Stimulated activated memory B cell treated with anti-CD40 and anti-IgM and Interleukin-4, amounts not matched to agents 10 μg/mL and 1 μg/mL and 100 μg/mL, for 72 hours (primary cell): ENCODE results near the gene ROBO2.

Experiments
- ATAC-seq: fragments of 150-1000 bp; cut with Tn5 transposase; 2 replicates; pipeline ENCODE4 v1.10.0; 2021
- H3K27ac Mint-ChIP-seq: one replicate; pipeline ENCODE4 v1.8.0; 2022; ENCODE audit warnings: mild to moderate bottlenecking, mixed read lengths
- H3K27me3 Mint-ChIP-seq: one replicate; pipeline ENCODE4 v1.8.0; 2022; ENCODE audit warnings: mixed read lengths
- H3K36me3 Mint-ChIP-seq: one replicate; pipeline ENCODE4 v1.8.0; 2022; ENCODE audit warnings: mixed read lengths
- H3K4me1 Mint-ChIP-seq: one replicate; pipeline ENCODE4 v1.8.0; 2022; ENCODE audit warnings: mixed read lengths
- H3K4me3 Mint-ChIP-seq: one replicate; pipeline ENCODE4 v1.8.0; 2022; ENCODE audit warnings: mild to moderate bottlenecking, moderate library complexity, mixed read lengths
- H3K9me3 Mint-ChIP-seq: one replicate; pipeline ENCODE4 v1.8.0; 2022; ENCODE audit warnings: mixed read lengths

The ROBO2 gene

DNA sequence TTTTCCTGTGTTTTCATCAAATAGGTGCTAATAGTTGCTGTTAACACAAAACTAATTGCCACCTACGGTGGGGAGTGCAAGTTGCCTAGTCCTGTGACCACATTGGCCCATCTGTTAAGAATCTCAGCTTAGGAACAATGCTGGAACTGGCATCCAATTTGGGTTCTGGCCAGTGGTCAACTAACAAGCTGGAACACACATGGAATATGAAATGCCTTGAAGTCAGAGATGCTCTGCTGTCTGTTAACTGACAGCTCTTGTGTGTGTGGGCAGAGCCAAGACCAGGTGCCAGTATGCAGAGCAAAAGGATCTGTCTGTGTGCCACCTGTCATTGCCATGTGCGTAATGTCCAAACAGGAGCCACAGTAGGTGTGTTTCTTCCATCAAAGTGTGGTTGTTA is 460.8 kb downstream of the ROBO2 start:
- Mint-ChIP-seq H3K27me3 (no peaks in the 10 kb centered on the region), H3K9me3 (no peaks in the 10 kb centered on the region), H3K27ac (no peak overlapping the region), H3K4me3 (no peak overlapping the region), H3K36me3 (no peaks in the 10 kb centered on the region), H3K4me1 (no peaks in the 10 kb centered on the region)
- ATAC-seq, result no peak

DNA sequence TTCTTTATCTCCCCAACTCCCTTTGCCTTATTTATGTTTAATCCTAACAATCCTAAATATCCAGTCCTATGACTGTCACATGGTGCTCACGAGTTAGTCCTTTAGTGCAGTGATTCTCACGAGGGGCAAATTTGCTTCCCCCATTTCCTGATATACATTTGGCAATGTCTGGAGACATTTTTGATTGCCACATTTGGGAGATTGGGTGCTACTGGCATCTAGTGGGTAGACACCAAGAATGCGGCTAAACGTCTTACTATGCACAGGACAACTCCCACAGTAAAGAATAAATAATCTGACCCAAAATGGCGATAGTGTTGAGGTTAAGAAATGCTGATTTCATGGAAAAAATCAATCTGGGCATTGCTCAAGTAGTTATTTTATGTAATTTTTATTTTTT is 466.5 kb downstream of the ROBO2 start:
- no peaks in the 10 kb centered on the region for H3K4me1 Mint-ChIP-seq
- no peaks in the 10 kb centered on the region for H3K27me3 Mint-ChIP-seq
- no peak for ATAC-seq
- no peak overlapping the region for H3K27ac Mint-ChIP-seq
- H3K36me3 Mint-ChIP-seq, result no peaks in the 10 kb centered on the region
- peaks cover 5% of the 10 kb centered on the region for H3K9me3 Mint-ChIP-seq
- H3K4me3 Mint-ChIP-seq, result no peak overlapping the region

DNA sequence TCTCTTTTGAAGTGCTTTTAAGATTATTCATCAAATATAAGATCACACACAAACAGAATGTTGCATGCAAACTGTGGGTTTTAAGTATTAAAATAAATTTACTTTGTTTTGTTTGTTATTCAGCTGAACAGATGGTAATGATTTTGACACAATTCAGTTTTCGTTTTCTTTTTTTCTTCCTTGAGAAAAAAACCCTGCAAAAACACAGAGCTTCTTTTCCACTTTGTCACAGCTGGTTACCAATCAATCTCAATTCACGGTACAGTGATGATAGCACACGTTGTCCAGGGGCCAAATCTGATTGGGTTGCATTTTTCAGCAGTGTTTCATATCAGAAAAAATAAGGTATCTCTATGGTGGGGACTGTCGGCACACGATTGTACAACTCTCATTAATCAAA is 473.6 kb downstream of the ROBO2 start:
- Mint-ChIP-seq H3K36me3 (no peaks in the 10 kb centered on the region), H3K9me3 (peaks cover 8% of the 10 kb centered on the region), H3K4me1 (no peaks in the 10 kb centered on the region)

DNA sequence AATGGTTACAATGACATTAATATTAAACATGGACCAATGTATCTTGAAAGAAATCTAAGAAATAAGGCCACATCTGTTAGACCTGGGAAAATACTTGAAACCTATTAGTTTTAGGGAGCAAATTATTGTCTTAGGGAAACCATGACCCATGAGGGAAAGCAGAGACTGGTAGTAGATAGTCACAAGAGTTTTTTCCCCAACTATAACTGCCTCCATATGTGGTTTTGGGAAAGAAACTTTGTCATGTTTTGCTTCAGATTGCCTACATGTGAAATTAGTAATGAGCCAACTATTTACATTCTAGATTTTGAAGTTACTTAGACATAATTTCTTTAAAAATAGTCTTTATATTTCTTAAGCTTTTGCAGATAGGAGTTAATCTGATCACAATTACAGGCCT is 474.9 kb downstream of the ROBO2 start:
- Mint-ChIP-seq H3K27ac (no peak overlapping the region), H3K4me3 (no peak overlapping the region), H3K9me3 (peaks cover 9% of the 10 kb centered on the region), H3K4me1 (no peaks in the 10 kb centered on the region), H3K36me3 (no peaks in the 10 kb centered on the region), H3K27me3 (no peaks in the 10 kb centered on the region)
- ATAC-seq, result no peak

More for the DNA sequence above, 473.6 kb downstream of the ROBO2 start:
- Mint-ChIP-seq H3K27ac (no peak overlapping the region), H3K4me3 (no peak overlapping the region), H3K27me3 (no peaks in the 10 kb centered on the region)
- ATAC-seq, result no peak

DNA sequence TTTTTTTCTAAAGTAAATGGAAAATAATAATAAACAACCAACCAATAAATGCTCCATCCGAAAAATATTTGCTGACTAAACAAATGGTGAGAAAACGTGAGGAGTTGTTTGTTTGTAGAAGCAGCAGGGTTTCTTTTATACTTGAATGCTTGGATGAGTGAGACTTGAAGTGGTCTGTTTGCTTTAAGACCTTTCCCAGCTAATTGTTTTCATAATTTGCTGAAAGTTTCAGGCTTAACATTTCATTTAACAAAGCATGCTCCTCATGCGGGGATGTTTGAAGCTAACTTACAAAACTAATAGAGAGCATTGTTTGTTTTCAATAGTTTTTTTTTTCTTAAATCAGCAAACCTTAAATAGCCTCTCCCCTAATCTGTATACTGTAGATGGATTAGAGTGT is 484.6 kb downstream of the ROBO2 start:
- no peak overlapping the region for H3K4me3 Mint-ChIP-seq
- H3K27ac Mint-ChIP-seq, result no peak overlapping the region
- peaks cover under 1% of the 10 kb centered on the region for H3K9me3 Mint-ChIP-seq

DNA sequence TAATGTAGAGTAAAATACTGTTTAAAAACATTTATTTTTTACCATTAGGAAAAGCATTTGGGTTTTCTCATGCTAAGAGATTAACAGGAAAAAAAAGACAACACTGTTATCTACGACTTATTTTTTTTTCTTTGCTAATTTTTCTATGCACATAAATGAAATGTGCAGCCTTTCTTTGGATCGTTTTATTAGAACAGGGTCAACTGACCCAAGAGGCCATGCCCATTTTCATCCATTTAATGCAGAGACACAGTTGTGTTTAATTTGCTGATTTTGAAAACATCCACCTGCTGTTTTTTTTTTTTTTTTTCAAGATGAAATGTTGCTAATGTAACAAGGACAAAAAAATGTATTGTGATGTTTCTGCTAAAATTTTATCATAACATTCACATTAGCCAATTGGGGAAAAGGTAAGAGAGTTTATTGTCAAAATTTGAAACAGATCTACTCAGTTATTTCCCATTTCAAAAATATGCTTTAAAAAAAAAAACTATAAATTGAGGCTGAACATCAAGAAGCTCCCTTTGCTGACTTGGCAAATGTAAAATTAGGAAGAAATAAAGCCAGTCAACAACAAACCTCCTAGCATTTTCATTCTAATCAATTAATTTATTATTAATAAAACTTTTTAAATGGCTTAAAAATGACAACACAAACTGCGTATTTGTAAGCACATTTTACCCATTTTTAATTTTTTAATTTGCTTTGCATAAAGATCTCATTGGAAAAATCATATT is 485.2 kb downstream of the ROBO2 start:
- no peaks in the 10 kb centered on the region for H3K9me3 Mint-ChIP-seq
- no peaks in the 10 kb centered on the region for H3K4me1 Mint-ChIP-seq
- H3K27ac Mint-ChIP-seq, result no peak overlapping the region
- H3K27me3 Mint-ChIP-seq, result no peaks in the 10 kb centered on the region
- H3K36me3 Mint-ChIP-seq, result no peaks in the 10 kb centered on the region
- ATAC-seq, result no peak
- no peak overlapping the region for H3K4me3 Mint-ChIP-seq

More for the DNA sequence above, 484.6 kb downstream of the ROBO2 start:
- Mint-ChIP-seq H3K4me1 (no peaks in the 10 kb centered on the region), H3K36me3 (no peaks in the 10 kb centered on the region), H3K27me3 (no peaks in the 10 kb centered on the region)
- ATAC-seq, result no peak

DNA sequence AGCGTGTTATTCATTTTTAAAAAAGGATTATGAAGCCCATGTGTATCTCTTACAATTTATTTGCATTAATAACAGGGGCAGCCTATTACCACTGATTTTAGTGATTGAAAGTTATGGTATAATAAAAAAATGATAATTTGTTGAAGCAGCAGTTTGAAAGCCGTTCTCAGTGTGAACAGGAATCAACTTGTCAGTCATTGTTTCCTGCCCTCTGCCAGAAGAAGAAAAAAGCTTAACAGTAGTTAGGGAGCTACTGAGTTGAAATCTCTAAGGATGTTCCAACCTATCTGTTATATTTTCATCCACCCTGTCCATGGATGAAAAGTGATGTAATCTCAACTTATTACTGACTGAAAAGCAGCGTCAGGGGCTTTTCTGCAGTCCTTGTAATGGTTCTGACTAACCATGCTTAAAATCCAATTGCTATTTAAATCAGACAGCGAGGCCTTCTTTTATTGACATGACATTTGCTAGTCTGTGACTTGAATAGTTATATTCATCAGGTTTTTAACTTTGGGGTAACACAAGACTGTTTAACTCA is 486.7 kb downstream of the ROBO2 start:
- no peaks in the 10 kb centered on the region for H3K4me1 Mint-ChIP-seq
- no peak overlapping the region for H3K27ac Mint-ChIP-seq
- no peaks in the 10 kb centered on the region for H3K9me3 Mint-ChIP-seq
- no peak overlapping the region for H3K4me3 Mint-ChIP-seq
- H3K36me3 Mint-ChIP-seq, result no peaks in the 10 kb centered on the region
- H3K27me3 Mint-ChIP-seq, result no peaks in the 10 kb centered on the region
- ATAC-seq, result no peak

DNA sequence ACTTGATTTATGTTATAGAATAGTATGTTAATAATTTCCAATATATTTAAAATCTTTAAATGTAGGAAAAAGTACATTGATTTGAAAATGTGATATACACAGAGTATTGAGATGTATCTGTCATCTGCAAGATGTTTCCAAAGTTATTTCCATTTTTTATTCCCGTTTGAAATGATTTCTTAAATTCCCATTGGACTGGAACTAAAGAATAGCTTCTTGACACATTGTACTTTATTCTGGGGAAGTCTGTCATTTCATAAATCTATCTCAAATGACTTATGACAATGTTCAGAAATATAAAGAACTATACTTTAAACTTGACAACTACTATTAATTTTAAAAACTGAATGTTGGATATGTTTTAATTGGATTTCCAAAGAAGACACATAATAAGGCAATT is 489.6 kb downstream of the ROBO2 start:
- ATAC-seq, result no peak
- Mint-ChIP-seq H3K27ac (no peak overlapping the region), H3K27me3 (no peaks in the 10 kb centered on the region), H3K36me3 (no peaks in the 10 kb centered on the region), H3K9me3 (peaks cover 4% of the 10 kb centered on the region), H3K4me3 (no peak overlapping the region), H3K4me1 (no peaks in the 10 kb centered on the region)

DNA sequence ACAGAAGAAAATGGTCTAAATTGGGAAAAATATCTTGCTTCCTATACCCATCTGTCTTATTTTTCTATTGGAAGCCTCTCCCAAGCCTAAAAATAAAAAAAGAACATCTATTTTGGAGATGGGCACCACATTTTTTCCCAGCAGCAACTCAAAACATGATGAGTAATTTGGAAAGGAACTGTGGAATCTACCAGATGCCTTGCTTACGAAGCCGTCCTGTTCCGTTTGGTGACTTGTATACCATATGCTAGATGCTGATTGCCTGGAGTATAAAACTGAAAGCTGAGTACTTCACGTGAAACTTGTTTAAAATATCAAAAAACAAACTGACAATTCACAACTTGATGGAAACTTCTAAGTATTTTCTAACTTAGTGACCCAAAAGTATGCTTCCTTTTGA is 491.0 kb downstream of the ROBO2 start:
- no peak overlapping the region for H3K27ac Mint-ChIP-seq
- no peak overlapping the region for H3K4me3 Mint-ChIP-seq
- no peaks in the 10 kb centered on the region for H3K27me3 Mint-ChIP-seq
- no peaks in the 10 kb centered on the region for H3K4me1 Mint-ChIP-seq
- no peaks in the 10 kb centered on the region for H3K36me3 Mint-ChIP-seq
- peaks cover 4% of the 10 kb centered on the region for H3K9me3 Mint-ChIP-seq
- ATAC-seq, result no peak

DNA sequence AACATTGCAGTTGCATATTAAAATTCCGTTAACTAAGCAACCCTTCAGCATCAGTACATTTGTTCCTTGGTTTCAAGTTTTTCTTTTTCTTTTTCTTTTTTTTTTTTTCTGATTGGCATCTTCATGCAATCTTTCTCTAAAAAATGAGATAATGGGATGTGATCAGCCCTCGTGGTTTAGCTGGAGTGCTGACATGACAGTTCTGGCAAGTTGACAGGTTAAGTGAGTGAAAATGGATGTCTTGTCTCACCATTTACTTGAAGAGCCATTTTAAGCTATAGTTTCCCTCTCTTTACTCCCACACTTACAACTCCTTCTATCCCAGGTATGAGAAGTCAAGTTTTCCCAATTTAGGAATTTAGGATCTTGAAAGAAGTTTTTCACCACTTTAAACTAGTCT is 495.2 kb downstream of the ROBO2 start:
- Mint-ChIP-seq H3K27me3 (no peaks in the 10 kb centered on the region), H3K4me1 (no peaks in the 10 kb centered on the region), H3K4me3 (no peak overlapping the region), H3K27ac (no peak overlapping the region), H3K36me3 (no peaks in the 10 kb centered on the region), H3K9me3 (peaks cover 8% of the 10 kb centered on the region)
- no peak for ATAC-seq

DNA sequence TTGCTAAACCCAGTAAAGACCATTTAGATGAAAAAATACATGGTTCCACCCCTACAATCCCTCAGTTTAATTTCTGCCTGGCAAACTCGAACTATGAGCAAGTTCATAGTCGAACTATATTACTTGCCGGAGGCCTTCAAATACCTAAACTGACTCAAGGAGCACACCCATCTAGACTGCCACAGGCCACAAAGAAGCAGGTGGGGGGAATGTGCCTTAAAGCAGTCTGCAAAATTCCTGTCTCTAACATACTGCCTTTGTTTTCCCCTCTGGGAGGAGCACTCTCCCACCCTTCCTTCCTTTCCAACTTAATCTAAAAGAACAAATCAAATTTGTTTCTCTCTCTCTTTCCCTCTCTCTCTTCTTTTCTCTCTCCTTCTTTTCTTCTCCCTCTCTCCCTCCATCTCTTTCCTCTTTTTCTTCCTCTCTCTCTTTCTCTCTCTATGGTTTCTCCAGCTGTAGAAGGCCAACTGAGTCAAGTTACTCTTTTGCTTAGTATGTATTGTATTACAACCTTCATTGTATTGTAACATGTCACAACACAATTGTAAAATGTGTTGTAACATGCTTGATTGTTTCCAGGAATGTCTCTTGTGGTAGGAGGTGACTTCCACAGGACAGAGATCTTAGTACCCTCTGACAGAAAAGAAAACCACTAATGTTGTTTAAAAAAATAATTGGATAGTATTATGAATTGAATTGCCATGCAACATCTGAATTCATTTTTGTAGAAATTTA is 496.3 kb downstream of the ROBO2 start:
- H3K27me3 Mint-ChIP-seq, result no peaks in the 10 kb centered on the region
- H3K36me3 Mint-ChIP-seq, result no peaks in the 10 kb centered on the region
- no peak for ATAC-seq
- H3K4me1 Mint-ChIP-seq, result no peaks in the 10 kb centered on the region
- H3K27ac Mint-ChIP-seq, result no peak overlapping the region
- peaks cover 8% of the 10 kb centered on the region for H3K9me3 Mint-ChIP-seq
- no peak overlapping the region for H3K4me3 Mint-ChIP-seq

DNA sequence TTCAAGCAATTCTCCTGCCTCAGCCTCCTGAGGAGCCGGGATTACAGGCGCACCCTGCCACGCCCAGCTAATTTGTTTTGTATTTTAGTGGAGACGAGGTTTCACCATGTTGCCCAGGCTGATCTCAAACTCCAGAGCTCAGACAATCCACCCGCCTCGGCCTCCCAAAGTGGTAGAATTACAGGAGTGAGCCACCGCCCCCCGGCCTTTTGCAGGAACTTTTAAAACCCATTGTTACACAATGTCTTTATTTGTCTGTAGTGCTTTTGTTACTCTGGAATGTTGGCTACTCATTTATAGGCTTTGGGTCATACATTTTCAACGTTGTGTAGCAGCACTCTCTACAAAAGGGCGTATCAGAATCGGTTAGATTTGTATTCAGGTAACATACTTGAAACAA is 499.1 kb downstream of the ROBO2 start:
- Mint-ChIP-seq H3K4me1 (no peaks in the 10 kb centered on the region), H3K9me3 (peaks cover 4% of the 10 kb centered on the region)
- no peak for ATAC-seq

DNA sequence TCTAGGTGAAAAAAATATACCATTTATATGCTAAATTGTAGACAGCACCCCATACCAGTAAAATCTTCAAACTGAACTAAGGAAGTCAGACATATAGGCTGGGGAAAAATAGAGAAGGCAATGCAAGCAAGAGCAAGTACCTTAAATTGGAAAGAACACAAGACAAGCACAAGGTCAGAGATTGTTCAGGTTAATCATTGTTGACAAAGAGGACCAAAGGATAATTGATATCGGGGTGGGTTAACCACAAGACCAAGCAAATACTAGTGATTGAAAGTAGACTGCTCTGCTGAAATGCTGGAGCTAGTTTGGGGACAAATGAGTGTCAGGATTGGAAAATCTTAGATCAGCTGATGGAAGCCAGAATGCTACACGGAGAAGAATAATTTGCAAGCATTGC is 499.8 kb downstream of the ROBO2 start:
- Mint-ChIP-seq H3K4me3 (no peak overlapping the region), H3K27ac (no peak overlapping the region), H3K27me3 (no peaks in the 10 kb centered on the region), H3K36me3 (no peaks in the 10 kb centered on the region), H3K4me1 (no peaks in the 10 kb centered on the region), H3K9me3 (peaks cover 4% of the 10 kb centered on the region)
- ATAC-seq, result no peak

More for the DNA sequence above, 499.1 kb downstream of the ROBO2 start:
- H3K27ac Mint-ChIP-seq, result no peak overlapping the region
- no peaks in the 10 kb centered on the region for H3K36me3 Mint-ChIP-seq
- H3K27me3 Mint-ChIP-seq, result no peaks in the 10 kb centered on the region
- H3K4me3 Mint-ChIP-seq, result no peak overlapping the region

DNA sequence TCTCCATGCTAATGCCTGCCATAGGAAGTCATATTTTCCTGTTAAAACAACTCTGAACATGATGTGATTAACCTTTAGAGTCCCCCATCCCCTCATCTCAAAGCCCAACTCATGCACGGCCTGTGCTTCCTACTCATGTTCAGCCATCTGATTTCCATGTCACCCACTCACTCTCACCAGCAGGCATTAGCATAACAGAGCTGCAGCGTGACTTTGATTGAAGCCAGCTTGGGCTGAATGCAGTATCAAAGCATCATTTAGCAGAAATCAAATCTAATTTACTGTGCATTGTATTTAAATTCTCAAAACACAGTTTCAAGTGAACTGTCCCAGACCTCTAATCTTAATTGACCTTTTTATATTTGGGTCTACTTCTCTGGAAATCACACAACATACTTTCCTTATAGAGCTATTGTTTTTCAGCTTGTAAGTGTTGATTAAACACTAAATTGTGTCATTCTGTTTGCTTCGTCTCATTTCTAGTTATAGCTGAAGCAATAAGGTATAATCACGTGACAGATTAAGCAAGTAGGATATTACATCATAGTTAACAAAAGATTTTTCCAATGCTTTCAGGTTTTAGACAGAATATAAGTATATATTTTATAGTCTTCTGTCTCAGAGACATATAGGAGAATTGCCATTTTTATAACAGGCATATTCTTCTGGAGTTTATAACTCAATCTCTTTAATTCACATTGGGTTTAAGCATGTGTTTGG is 501.5 kb downstream of the ROBO2 start:
- peaks cover under 1% of the 10 kb centered on the region for H3K9me3 Mint-ChIP-seq
- H3K4me1 Mint-ChIP-seq, result no peaks in the 10 kb centered on the region
- no peak overlapping the region for H3K27ac Mint-ChIP-seq
- H3K27me3 Mint-ChIP-seq, result no peaks in the 10 kb centered on the region
- no peaks in the 10 kb centered on the region for H3K36me3 Mint-ChIP-seq
- ATAC-seq, result no peak
- no peak overlapping the region for H3K4me3 Mint-ChIP-seq

DNA sequence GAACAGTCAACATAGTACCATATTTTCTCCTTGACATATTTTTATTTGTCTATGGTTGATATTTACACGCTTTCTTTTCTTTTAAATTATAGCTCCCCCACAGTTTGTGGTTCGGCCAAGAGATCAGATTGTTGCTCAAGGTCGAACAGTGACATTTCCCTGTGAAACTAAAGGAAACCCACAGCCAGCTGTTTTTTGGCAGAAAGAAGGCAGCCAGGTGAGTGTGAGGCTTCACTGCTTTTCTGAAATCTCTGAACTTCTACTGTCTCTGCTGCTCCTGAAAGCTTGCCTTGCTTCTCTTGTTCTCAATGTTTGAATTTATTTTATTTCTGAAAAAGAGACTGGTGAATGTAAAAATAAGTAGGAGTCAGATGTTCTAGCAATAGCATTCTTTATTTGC is 506.3 kb downstream of the ROBO2 start:
- Mint-ChIP-seq H3K4me1 (no peaks in the 10 kb centered on the region), H3K9me3 (peaks cover 7% of the 10 kb centered on the region), H3K27me3 (no peaks in the 10 kb centered on the region), H3K36me3 (no peaks in the 10 kb centered on the region), H3K4me3 (no peak overlapping the region), H3K27ac (no peak overlapping the region)
- ATAC-seq, result no peak
